Measurements from ENCODE around the gene CCM2.

The CCM2 gene

GRCh38 chr7:45084901-45085618, 85.1 kb downstream of the CCM2 start:
- no peaks in the 10 kb centered on the region for H3K4me1 ChIP-seq (ENCODE audit: insufficient read depth, low read length)
- H3K36me3 ChIP-seq (ENCODE audit: insufficient read depth, low read depth, low read length): no peaks in the 10 kb centered on the region
- H3K9ac ChIP-seq (ENCODE audit: low read depth, low read length): no peak overlapping the region
- H3K27ac ChIP-seq (ENCODE audit: low read length): no peak overlapping the region
- H3K27me3 ChIP-seq (ENCODE audit: insufficient read depth, low read length): peaks cover 20% of the 10 kb centered on the region
- H3K9me3 ChIP-seq (ENCODE audit: insufficient read depth, low read depth, low read length): no peaks in the 10 kb centered on the region
- H3K4me3 ChIP-seq (ENCODE audit: low read length): no peak overlapping the region

GRCh38 chr7:45085619-45086200, 85.7 kb downstream of the CCM2 start:
- no peak overlapping the region for H3K27ac ChIP-seq (ENCODE audit: low read length)
- H3K4me3 ChIP-seq (ENCODE audit: low read length): no peak overlapping the region
- no peak overlapping the region for H3K9ac ChIP-seq (ENCODE audit: low read depth, low read length)
- H3K27me3 ChIP-seq (ENCODE audit: insufficient read depth, low read length): peaks cover 20% of the 10 kb centered on the region
- no peaks in the 10 kb centered on the region for H3K4me1 ChIP-seq (ENCODE audit: insufficient read depth, low read length)
- no peaks in the 10 kb centered on the region for H3K36me3 ChIP-seq (ENCODE audit: insufficient read depth, low read depth, low read length)
- no peaks in the 10 kb centered on the region for H3K9me3 ChIP-seq (ENCODE audit: insufficient read depth, low read depth, low read length)

- no peaks in the 10 kb centered on the region for H3K9me3 ChIP-seq (ENCODE audit: insufficient read depth, low read depth, low read length)
- no peak overlapping the region for H3K9ac ChIP-seq (ENCODE audit: low read depth, low read length)
- H3K27me3 ChIP-seq (ENCODE audit: insufficient read depth, low read length): peaks cover 20% of the 10 kb centered on the region
- H3K4me1 ChIP-seq (ENCODE audit: insufficient read depth, low read length): no peaks in the 10 kb centered on the region
- no peak overlapping the region for H3K27ac ChIP-seq (ENCODE audit: low read length)
- H3K36me3 ChIP-seq (ENCODE audit: insufficient read depth, low read depth, low read length): no peaks in the 10 kb centered on the region
- H3K4me3 ChIP-seq (ENCODE audit: low read length): no peak overlapping the region
Measured at GRCh38 chr7:45086331-45087065, 86.5 kb downstream of the CCM2 start.

GRCh38 chr7:45087301-45088145, 87.5 kb downstream of the CCM2 start:
- H3K9ac ChIP-seq (ENCODE audit: low read depth, low read length): no peak overlapping the region
- peaks cover 6% of the 10 kb centered on the region for H3K4me1 ChIP-seq (ENCODE audit: insufficient read depth, low read length)
- no peak overlapping the region for H3K27ac ChIP-seq (ENCODE audit: low read length)
- peak overlapping the region; percentile 71; the same call in 1 of the 2 replicates for H3K4me3 ChIP-seq (ENCODE audit: low read length)
- no peaks in the 10 kb centered on the region for H3K9me3 ChIP-seq (ENCODE audit: insufficient read depth, low read depth, low read length)
- no peaks in the 10 kb centered on the region for H3K36me3 ChIP-seq (ENCODE audit: insufficient read depth, low read depth, low read length)
- peaks cover 20% of the 10 kb centered on the region for H3K27me3 ChIP-seq (ENCODE audit: insufficient read depth, low read length)

- peaks cover 11% of the 10 kb centered on the region for H3K4me1 ChIP-seq (ENCODE audit: insufficient read depth, low read length)
- H3K4me3 ChIP-seq (ENCODE audit: low read length): peak overlapping the region; percentile 71; the same call in 1 of the 2 replicates
- no peaks in the 10 kb centered on the region for H3K9me3 ChIP-seq (ENCODE audit: insufficient read depth, low read depth, low read length)
- H3K27me3 ChIP-seq (ENCODE audit: insufficient read depth, low read length): peaks cover 20% of the 10 kb centered on the region
- no peaks in the 10 kb centered on the region for H3K36me3 ChIP-seq (ENCODE audit: insufficient read depth, low read depth, low read length)
- no peak overlapping the region for H3K9ac ChIP-seq (ENCODE audit: low read depth, low read length)
- H3K27ac ChIP-seq (ENCODE audit: low read length): no peak overlapping the region
Measured at GRCh38 chr7:45088146-45088701, 88.2 kb downstream of the CCM2 start.

- Histone ChIP-seq H3K4me3 (ENCODE audit: low read length) (peak within 1 kb of the TSS; percentile 71), H3K36me3 (ENCODE audit: insufficient read depth, low read depth, low read length) (no peaks in the 10 kb centered on the region), H3K27ac (ENCODE audit: low read length) (no peak within 1 kb of the TSS), H3K9me3 (ENCODE audit: insufficient read depth, low read depth, low read length) (no peaks in the 10 kb centered on the region), H3K9ac (ENCODE audit: low read depth, low read length) (no peak within 1 kb of the TSS), H3K4me1 (ENCODE audit: insufficient read depth, low read length) (peaks cover 11% of the 10 kb centered on the region), H3K27me3 (ENCODE audit: insufficient read depth, low read length) (peaks cover 20% of the 10 kb centered on the region)
Measured at GRCh38 chr7:45088821-45089340, 88.9 kb downstream of the CCM2 start, which contains the start of gene NACAD. Gene NACAD (minus strand): TSS chr7:45088969. CDS start chr7:45088894, 75 bp downstream.

GRCh38 chr7:45089341-45089891, 89.4 kb downstream of the CCM2 start:
- no peaks in the 10 kb centered on the region for H3K36me3 ChIP-seq (ENCODE audit: insufficient read depth, low read depth, low read length)
- peaks cover 11% of the 10 kb centered on the region for H3K4me1 ChIP-seq (ENCODE audit: insufficient read depth, low read length)
- H3K9me3 ChIP-seq (ENCODE audit: insufficient read depth, low read depth, low read length): no peaks in the 10 kb centered on the region
- H3K4me3 ChIP-seq (ENCODE audit: low read length): peak overlapping the region; percentile 71
- H3K27ac ChIP-seq (ENCODE audit: low read length): no peak overlapping the region
- H3K27me3 ChIP-seq (ENCODE audit: insufficient read depth, low read length): peaks cover 20% of the 10 kb centered on the region
- H3K9ac ChIP-seq (ENCODE audit: low read depth, low read length): no peak overlapping the region

GRCh38 chr7:45092100-45092930, 92.3 kb downstream of the CCM2 start:
- H3K27me3 ChIP-seq (ENCODE audit: insufficient read depth, low read length): peaks cover 18% of the 10 kb centered on the region
- H3K9ac ChIP-seq (ENCODE audit: low read depth, low read length): 0 out of 2 replicates have a peak overlapping the region, but pooled peaks have one; percentile 12
- H3K4me1 ChIP-seq (ENCODE audit: insufficient read depth, low read length): peaks cover 11% of the 10 kb centered on the region
- H3K36me3 ChIP-seq (ENCODE audit: insufficient read depth, low read depth, low read length): no peaks in the 10 kb centered on the region
- H3K9me3 ChIP-seq (ENCODE audit: insufficient read depth, low read depth, low read length): no peaks in the 10 kb centered on the region
- no peak overlapping the region for H3K27ac ChIP-seq (ENCODE audit: low read length)
- peak overlapping the region; percentile 31; the same call in 1 of the 2 replicates for H3K4me3 ChIP-seq (ENCODE audit: low read length)

- Histone ChIP-seq H3K9ac (ENCODE audit: low read depth, low read length) (0 out of 2 replicates have a peak overlapping the region, but pooled peaks have one; percentile 12), H3K36me3 (ENCODE audit: insufficient read depth, low read depth, low read length) (no peaks in the 10 kb centered on the region), H3K4me3 (ENCODE audit: low read length) (peak overlapping the region; percentile 31; the same call in 1 of the 2 replicates), H3K27ac (ENCODE audit: low read length) (no peak overlapping the region), H3K9me3 (ENCODE audit: insufficient read depth, low read depth, low read length) (no peaks in the 10 kb centered on the region), H3K4me1 (ENCODE audit: insufficient read depth, low read length) (peaks cover 11% of the 10 kb centered on the region), H3K27me3 (ENCODE audit: insufficient read depth, low read length) (peaks cover 12% of the 10 kb centered on the region)
Measured at GRCh38 chr7:45092931-45093235, 92.9 kb downstream of the CCM2 start.

Data from iPS-20b (cell line).